ENCODE data around the gene LRRC9.
"Not testable (repeated sequence)": the region's sequence is repeated elsewhere in the genome, so short reads cannot be mapped to it uniquely, and the experiment has no call there.

Gene LRRC9

DNA sequence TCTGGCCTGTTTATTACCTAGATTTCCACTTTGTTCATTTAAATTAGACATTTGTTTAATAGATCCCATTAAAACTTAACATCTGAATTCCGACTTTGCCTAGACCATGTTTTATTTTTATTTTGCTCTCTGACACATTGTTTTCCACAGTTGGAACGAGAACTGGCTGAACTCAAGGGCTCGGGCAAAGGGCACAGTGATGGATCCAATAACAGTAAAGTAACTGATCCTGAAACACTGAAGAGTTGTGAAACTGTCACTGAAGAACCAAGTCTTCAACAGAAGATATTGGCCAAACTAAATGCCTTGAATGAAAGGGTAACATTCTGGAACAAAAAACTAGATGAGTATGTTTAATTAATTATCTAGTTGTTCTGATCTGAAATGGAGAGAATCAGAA, 39.7 kb downstream of the LRRC9 start:
- no peak for DNase-seq

DNA sequence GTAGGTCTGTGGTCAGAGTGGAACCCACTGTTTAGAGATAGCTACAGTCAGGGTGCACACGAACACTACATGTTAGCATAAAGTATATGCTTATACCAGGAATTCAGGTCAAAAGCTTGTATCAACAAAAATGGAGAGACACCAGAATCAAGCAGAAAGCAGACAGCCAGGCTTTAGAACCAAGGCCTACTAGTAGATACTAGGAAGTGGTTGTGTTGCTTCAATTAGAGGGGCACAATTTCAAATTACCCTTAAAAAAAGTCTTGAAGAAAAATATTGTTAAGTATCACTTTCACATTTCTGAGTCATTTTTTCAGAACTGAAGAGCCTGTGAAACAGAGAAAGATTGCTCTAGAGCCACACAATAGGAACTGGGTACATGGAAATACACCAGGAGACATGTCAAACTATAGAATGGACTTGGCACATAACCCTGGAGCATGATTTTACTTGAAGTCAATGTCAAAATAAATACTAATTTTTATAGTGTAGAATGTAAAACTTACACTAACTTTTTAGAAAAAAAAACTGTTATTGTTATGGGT, 41.6 kb downstream of the LRRC9 start:
- DNase-seq: no peak

DNA sequence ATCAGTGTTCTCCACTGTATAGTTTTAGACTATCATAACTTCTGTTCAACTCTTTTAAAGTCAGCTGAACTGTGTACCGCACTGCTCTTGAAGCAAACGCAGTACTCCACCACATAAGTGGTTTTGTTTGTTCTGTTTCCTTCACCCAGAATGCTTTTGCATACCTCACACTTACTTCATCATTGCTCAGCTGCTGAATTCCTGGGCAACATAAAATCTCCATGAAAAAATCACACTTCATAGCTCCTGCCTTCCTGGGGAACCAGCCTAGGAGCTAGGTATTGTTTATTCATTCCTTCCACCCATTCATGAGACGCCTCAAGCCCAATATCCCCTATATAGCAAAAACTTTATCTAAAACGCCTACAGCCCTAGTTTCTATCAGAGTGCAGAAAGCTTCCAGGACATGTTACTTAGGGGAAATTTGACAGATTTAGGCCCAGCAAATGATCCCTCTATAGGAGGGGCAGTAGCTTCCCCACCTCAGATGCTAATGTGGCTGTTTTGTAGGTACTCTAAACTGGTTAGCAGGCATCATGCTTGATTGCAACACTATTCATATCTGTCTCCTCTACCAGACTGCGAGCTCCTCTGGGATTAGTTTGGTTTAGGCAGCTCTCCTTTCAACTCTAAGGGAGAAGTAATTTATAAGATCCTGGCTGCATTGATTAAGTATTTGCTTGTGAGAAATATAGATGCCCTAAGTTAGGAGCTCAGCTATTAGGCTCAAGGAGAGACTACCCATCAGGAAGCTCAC, 44.5 kb downstream of the LRRC9 start:
- no peak for DNase-seq

DNA sequence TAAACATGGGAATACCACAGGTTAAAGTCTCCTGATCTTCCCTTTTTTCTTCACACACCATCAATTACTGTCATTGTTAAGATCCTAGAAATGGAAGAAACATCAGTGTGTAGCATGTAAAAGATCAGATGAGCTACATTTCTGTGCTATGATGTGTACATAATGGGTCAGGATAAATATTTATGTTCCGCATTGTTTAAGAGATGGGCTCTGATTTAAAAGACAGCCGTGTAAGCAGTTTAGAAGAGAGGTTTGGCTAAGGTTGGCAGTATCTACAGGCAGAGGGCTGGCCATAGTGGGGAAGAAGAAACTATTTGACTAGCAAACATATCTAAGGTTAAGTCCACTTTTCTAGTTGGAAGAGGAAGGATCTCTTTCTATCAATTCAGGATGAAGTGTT, 49.4 kb downstream of the LRRC9 start:
- no peak for DNase-seq

DNA sequence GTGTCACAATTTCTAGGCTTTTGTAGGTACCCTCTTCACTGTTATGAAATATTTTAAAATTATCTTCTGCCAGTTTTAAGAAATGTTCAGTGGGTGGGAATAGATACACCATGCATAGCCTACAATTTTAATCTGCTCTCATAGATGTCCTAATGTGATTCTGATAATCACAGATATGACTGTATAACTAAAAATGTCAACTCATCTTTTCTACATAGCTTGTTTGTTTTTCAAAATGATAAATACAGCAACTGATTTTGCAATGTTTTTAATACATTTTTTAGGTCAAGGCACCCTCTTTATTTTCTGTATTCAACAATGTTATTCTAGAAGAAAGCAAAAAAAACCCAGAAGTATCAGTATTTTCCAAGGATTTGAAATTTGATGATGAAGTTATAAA, 61.6 kb downstream of the LRRC9 start:
- DNase-seq: no peak

DNA sequence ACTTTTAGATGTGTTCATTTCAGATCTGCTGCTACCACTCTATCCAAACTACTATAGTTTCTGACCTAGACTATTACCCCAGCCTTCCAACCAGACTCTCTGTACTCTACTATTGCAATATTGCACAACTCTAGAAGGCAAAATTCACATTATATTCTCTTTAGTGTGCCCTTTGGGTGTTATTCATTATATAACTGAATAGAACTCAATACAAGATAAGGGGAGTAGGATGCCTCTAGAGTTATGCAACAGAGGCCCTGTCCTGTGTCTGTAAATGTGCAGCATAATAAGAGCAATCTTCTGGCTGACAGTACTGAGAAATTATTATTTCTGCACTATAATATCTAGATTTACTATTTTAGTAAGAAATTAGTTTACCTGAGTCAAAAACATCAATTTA, 63.1 kb downstream of the LRRC9 start:
- DNase-seq: no peak

DNA sequence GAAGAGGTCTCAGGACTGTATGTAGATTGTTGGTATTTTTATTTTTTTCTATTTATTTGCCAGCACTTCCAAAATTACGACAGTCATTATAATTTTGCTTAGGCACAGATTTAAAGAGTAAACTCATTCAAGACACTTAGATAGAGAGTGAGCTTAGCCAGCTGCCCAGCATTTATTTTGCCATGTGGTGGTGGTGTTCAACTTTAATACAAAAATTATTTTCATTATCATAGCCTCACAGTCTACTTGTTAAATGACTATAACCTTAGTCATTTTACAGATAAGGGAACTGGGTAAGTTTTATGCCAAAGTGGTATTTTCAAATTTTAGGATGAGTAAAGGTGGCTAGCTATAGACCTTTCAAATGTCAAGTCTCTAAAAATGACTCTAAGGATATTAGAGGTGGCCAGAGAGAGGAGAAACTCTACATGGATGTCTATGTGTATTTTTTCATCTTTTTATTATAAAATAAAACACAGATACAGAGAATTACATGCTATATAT, 66.7 kb downstream of the LRRC9 start:
- DNase-seq: no peak

DNA sequence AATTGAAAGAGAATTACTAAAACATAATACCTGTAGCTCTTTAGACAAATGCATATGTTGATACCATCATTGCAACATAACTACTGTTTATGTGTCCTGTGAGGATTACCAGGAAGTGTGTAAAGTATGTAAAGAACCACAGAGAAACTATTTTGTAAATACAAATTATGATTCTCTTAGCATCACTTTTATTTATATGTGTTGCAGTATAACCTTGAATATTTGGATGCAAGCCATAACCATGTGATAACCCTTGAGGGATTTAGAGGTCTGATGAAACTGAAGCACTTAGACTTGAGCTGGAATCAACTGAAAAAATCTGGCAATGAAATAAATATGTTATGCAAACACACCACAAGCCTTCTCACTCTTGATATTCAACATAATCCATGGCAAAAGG, 77.5 kb downstream of the LRRC9 start:
- no peak for DNase-seq

DNA sequence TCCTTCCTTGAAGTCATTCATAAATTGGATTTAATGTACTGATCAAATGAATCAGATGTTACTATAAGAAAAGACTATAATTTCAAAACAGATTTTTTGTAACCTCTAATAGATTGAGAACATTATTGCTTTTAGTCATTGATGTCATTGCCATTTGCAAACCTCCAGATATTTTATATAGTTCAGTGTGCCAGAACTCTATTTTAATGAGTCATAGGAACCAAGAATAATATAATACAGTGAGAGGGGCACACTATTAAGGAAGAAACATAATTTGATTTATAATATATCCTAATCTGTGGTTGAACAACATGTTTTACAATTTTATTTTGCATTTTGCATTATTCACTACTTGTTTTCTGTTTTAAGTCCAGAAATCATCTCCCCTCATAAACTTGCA, 78.0 kb downstream of the LRRC9 start:
- no peak for DNase-seq

DNA sequence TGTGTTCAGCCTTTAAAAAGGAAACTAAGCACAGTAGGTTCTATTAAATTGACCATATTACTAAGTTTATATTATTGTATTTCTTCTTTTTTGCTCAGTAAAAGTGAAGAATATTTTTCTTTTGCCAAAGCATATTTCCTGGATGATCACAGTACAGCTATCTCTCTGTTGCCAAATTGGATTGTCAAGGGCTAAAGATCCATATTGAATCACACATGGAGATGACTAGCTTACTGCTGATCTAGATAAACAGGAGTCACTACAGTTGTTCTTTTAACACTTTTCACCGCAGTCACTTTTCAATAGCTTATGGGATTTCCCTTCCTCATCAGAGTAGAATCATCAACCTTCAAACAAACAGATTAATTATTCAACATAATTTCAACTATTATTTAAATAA, 78.6 kb downstream of the LRRC9 start:
- no peak for DNase-seq

DNA sequence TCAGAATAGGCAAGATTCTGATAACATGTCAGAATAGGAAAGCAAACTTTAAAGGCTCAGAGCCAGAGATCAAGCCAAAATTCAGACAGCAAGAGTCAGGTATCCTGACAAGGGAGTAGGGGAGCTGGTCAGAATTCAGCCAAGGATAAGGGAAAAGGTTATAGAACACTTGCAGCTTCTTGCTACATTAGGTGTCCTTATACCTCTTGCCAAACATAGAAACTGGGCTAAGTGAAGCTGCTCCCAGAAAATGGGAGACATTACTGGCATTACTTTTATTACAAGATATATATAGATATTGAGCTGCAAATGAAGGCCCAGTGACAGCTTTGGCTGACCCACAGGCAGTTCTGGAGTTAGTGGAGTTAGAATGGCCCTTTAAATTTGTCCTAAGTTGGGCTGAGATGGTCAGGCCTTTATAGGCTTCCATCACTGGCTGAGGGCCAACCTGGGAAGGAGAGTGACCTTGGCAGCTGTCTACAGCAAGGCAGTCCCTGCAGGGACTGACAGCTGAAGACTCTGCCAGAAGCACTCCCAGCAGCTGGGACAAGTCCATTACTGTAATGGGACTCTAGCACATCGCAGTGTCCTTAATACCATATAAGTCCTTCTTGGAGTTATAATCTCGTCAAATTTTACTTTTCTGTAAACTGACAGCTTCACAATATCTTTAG, 83.0 kb downstream of the LRRC9 start:
- no peak for DNase-seq

DNA sequence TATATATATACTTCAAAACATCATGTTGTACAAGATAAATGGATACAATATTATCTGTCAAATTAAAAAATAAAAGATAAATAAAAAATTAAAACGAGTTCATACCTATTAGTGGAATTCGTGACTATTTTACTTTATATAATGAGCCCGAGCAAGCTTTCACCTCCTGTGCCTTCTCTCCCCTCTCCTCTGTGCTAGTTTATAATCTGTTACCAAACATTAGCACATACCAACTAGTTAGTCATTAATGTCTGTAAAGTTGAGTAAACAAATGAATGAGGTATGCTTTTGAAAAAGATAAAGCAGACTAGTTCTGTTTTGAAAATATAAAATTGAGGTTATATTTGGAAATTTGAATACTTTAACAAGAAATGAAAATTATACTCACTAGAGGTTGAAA, 84.0 kb downstream of the LRRC9 start:
- no peak for DNase-seq

DNA sequence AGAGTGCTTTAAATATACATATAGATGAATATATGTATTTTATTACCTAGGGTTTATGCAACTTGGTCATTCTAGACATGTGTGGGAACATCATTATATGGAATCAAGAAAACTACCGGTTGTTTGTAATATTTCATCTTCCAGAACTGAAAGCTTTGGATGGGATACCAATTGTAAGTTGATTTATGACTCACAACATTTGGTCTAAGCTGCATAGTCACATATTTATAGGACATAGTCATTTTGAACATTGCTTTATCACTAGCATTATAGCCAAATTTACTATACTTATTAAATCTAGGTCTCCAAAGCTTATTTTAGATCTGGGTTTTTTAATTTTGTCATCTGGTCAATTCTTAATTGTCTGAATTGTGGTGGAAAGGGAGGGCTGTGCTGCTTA, 88.1 kb downstream of the LRRC9 start:
- no peak for DNase-seq

DNA sequence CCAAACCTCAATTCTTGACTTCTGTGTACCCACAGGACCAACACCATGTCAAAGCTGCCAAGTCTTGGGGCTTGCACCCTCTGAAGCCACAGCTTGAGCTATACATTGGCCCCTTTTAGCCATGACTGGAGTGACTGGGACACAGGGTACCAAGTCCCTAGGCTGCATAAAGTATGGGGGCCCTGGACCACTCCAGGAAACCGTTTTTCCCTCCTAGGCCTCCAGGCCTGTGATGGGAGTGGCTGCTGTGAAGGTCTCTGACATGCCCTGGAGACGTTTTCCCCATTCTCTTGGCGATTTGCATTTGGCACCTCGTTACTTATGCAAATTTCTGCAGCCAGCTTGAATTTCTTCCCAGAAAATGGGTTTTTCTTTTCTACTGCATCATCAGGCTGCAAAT, 90.3 kb downstream of the LRRC9 start:
- not testable (repeated sequence) for DNase-seq

DNA sequence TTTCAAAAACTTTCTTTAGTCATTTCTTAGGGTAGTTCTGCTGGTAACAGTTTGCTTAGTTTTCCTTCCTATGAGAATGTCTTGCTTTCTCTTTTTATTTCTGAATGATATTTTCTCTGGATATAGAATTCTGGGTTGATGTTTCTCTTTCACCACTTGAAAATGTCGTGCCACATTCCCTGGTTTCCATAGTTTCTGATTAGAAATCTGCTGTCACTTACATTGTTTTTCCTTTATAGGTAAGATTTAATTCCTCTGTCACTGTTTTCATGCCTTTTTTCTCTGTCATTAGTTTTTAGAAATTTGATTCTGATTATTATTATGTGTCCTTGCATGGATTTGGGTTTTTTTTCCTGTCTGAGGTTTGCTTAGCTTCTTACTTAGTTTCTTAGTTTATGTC, 94.5 kb downstream of the LRRC9 start:
- DNase-seq: no peak

DNA sequence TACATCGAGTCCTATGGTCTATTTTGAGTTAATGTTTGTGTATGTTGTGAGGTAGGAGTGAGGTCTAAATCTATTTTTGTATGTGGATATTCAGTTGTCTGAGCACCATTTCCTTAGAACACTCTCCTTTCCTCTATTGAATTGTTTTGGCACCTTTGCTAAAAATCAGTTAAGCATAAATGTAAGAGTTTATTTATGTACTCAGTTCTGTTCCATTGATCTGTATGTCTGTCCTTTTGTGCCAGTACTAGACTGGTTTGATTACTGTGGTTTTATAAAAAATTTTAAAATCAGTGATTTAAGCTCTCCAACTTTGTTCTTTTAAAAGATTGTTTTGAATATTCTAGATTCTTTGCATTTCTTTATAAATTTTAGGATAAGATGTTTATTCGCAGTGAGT, 101.7 kb downstream of the LRRC9 start:
- DNase-seq: no peak

DNA sequence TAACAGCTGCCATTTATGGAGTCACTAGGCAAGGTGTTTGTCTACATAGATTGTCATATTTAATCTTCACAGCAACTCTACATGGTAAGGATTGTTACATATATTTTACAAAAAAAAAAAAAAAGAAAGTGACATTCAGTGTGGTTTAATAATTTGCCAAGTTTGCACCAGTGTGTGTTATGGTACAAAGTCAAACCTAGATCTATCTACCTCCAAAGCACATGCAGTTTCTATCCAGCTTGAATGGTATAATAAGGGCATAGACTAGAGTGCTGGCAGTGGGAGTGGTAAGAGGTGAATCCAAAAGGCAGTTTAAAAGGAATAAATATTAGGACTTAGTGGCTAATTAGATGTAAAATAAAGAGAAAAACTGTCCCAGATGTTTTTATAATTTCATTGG, 105.6 kb downstream of the LRRC9 start:
- no peak for DNase-seq

DNA sequence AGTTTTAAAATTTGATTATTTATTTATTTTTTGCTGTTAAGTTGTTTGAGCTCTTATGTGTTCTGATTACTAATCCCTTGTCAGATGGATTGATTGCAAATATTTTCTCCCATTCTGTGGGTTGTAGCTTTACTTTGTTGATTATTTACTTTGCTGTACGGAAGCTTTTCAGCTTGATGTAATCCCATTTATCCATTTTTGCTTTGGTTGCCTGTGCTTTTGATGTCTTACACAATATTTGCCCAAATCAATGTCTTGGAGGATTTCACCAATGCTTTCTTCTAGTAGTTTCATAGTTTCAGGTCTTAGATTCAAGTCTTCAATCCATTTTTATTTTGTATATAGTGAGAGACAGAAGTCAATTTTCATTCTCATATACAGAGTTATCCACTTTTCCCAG, 115.2 kb downstream of the LRRC9 start:
- DNase-seq: no peak

DNA sequence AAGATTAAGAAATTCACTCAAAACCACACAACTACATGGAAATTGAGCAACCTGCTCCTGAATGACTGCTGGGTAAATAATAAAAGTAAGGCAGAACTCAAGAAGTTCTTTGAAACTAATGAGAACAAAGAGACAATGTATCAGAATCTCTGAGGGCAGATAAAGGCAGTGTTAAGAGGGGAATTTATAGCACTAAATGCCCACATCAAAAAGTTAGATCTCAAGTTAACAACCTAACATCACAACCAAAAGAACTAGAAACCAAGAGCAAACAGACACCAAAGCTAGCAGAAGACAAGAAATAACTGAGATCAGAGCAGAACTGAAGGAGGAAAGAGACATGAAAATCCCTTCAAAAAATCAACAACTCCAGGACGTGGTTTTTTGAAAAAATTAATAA, 128.0 kb downstream of the LRRC9 start:
- DNase-seq: peak; percentile 2

DNA sequence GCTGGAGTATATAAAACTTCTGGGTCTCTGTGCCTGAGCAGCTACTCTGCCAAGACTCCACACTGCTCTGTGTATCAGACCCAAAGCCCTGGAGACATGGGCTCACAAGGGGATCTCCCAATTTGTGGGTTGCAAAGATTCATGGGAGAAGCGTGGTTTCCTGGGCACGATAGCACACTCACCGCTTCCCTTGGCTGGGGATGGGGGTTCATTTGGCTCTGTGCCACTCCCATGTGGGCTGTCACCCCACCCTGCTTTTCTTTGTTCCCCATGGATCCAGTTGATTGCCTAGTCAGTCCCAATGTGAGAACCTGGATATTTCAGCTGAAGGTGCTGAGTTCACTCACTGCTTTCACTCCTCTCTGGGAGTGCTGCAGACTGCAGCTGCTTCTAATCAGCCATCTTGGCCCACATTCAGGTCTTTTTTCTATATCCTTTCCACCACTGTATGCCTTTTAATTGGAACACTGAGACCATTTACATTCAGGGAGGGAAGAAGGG, 131.8 kb downstream of the LRRC9 start:
- peak; percentile 9 for DNase-seq

DNA sequence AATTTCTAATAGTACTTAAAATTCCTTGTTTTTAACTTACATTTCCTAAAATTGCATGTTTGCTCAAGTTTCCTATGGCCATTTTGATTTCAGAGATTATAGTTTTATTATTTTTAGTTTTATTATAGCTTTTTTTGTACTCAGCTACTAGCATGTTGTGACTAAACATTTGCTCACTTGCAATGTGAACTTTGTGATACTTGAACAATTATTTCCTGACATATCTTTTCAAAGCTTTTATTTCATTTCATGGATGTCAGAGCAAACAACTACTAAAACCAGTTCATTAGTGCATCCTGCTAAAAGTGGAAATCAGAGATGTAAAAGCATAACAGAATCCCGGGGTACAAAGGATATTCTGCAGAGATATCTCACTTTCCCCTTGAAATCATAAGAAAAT, 138.1 kb downstream of the LRRC9 start:
- DNase-seq: no peak

DNA sequence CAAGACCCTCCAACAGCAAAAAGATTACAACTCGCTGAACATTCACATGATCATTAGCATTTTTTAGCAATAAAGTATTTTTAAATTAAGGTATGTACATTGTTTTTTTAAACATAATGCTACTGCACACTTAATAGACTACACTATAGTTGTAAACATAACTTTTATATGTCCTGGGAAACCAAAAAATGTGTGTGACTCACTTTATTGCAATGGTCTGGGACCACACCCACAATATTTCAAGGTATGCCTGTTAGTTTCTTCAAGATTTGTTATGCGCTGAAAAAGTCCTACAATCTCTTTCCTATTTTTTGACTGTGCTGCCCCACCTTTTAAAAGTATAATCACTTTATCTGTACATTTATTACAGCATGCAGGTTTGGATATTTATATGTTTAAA, 141.4 kb downstream of the LRRC9 start:
- DNase-seq: no peak

DNA sequence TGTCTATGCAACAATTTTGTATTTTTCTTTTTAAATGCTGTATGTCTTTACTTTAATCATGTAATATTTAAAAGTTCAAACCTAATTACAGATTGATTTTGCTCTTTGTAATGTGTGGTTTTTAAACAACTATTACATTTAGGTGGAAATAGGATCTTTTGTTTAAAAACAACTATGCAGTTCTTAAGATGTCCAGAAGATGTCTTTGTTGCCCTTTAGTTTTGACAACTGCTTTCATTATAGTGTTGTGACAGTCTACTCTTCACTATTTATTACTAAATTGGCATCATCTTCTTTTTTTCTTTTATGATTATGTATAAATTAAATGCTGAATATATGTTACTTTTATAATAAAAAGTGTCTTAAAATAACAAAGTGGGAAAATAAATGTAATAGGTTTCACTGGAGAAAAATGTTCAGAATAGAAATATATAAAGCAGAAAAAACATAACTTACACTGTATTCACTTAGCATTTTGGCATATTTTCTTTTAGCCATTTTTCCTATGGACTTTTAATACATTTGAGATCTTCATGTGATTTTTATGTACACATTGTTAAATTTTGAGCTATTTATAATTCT, 144.6 kb downstream of the LRRC9 start:
- peak; percentile 52 for DNase-seq

DNA sequence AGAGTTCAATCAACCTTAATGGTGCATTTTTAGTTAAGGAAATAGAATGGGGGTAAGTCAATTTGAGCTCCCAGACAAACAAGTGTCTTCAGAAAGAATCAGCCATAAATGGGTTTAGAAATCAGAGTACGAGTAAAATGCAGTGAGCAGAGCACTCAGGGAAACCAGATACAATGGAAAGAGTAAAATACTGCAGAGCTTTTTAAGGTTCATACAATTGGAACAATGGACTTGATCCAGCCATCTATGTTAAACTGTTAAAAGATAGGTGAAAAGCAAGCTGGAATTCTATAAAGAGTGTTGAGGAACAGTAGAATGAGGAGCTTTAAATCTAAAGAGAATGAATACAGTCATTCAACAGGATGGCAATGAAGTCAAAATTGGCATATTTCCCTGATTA, 147.9 kb downstream of the LRRC9 start:
- no peak for DNase-seq

Data from CD4-positive, alpha-beta T cell treated with Interleukin-4 for 4 hours (primary cell).